C1 segment of cervical spinal cord (tissue), 14 donors: ENCODE results near the gene GRAMD1B.
A peak's percentile ranks its signal among the peaks of the same experiment; 100 is the strongest.

Experiments
- DNase-seq, 14 donors: peaks; one replicate each; lab custom pipeline; 2025; lab: John Stamatoyannopoulos, UW

The GRAMD1B gene

GRCh38 chr11:123474994-123475393 lies 44.9 kb downstream of the GRAMD1B start:
- peak in 1 of 14 donors; percentile 56 for DNase-seq

GRCh38 chr11:123475469-123475868 lies 45.4 kb downstream of the GRAMD1B start:
- peak in 1 of 14 donors; percentile 36 for DNase-seq

GRCh38 chr11:123477205-123477907 lies 47.3 kb downstream of the GRAMD1B start:
- no peak for DNase-seq

DNA sequence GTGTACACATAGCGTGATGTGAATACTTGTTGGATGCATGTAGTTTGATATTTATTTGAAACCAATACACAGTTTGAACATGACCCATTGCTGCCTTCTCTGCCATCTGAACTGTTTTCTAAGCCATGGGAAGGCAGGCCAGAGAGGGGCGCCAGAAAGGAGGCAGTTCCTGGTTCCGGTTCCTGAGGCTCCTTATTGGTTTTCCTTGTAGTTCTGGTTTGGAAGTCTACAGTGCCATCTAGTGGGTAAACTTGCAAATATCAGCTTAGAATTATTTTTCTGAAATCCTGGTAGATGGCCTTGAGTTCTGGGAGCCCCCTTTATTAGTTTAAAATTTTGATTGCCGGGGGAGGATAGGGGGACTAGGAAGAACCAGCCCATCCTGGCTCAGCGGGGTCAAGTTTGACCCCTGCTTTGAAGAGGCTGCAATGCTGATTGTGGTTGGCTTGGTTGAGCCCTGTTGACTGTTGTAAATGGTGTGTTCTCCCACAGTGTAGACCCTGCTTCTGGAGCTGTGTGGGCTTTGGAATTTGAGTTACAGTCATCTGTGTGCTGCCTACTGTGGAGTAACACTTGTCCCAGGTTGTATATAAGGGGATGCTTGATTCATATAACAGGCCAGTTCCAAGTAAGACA lies 48.4 kb downstream of the GRAMD1B start:
- peak in 11 of 14 donors; percentile 10 to 79 (median 23) for DNase-seq

- no peak for DNase-seq
Measured at GRCh38 chr11:123479048-123479837, 49.2 kb downstream of the GRAMD1B start.

DNA sequence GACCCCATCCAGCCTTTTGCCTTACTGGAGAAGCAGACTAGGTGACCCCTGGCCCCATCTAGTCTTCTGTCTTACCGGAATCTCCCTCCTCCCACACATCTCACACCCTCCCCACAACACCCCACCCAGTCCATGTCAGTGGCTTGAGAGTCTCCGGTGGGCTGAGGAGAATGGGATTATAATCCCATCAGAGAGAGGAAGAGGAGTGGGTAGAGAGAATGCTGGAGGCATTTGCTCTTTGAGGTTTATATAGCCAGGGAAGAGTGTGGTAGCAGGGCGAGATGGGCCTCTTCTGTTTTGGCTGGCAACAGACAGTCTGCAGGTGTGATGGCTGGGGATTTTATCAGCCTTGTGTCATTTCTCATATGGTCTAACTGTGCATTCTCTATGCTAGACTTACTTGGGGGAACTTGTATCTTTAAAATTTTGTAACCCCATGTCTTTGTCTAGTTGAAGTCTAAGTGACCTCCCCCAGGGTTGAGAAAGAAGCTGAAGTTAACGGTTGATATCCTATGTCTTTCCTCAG lies 50.3 kb downstream of the GRAMD1B start:
- DNase-seq = no peak

DNA sequence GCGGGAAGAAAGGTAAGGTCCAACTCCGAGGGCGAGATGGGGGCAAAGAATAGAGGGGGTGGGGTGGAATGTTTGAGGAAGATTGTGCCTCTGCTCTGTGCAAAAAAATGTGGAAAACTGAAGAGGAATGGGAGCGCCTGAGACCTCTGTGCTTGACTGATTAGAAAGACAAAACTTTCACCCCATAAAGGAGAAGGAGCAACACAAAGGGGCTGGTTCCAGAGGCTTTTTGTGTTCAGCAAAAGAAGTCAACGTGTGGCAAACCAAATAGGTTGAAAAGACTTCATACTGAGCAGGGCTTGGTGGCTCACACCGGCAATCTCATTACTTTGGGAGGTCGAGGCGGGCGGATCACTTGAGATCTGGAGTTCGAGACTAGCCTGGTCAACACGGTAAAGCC lies 50.8 kb downstream of the GRAMD1B start:
- DNase-seq = no peak

GRCh38 chr11:123481640-123482039 lies 51.6 kb downstream of the GRAMD1B start:
- DNase-seq = no peak

DNA sequence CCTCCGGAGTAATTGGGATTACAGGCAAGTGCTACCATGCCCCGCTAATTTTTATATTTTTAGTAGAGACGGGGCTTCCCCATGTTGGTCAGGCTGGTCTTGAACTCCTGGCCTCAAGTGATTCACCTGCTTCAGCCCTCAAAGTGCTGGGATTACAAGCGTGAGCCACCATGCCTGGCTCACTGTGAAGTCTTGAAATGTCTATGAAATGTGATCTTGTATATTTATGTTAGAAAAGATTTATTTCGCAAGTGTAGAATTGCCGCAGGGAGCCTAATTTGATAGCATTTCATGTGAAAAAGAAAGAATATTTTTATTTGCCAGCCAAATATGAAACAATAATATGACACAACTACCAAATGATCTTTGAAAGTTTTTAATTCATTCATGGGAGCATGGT lies 52.1 kb downstream of the GRAMD1B start:
- DNase-seq = no peak

GRCh38 chr11:123483058-123483457 lies 53.0 kb downstream of the GRAMD1B start:
- no peak for DNase-seq

GRCh38 chr11:123483466-123483865 lies 53.4 kb downstream of the GRAMD1B start:
- no peak for DNase-seq

GRCh38 chr11:123484448-123484847 lies 54.4 kb downstream of the GRAMD1B start:
- DNase-seq = no peak

- DNase-seq = no peak
Measured at GRCh38 chr11:123487157-123487744, 57.2 kb downstream of the GRAMD1B start.

DNA sequence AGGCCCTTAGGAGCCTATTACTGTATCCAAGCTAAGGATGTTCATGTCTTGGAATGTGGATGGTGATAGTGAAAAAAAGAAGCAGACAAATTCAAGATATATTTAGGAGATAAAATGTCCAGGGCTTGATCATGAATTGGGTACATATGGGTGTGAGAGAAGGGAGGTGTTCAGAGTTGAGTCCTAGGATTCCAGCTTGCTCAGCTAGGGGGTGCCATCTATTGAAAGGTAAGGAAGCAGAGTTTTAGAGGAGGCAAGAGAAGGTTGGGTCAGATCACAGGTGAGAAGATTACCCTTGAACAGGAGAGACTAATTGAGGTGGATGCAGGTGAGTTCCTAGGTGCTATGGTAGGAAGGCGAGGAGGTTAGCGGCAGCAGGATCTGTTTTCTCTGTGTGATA lies 60.5 kb downstream of the GRAMD1B start:
- no peak for DNase-seq

DNA sequence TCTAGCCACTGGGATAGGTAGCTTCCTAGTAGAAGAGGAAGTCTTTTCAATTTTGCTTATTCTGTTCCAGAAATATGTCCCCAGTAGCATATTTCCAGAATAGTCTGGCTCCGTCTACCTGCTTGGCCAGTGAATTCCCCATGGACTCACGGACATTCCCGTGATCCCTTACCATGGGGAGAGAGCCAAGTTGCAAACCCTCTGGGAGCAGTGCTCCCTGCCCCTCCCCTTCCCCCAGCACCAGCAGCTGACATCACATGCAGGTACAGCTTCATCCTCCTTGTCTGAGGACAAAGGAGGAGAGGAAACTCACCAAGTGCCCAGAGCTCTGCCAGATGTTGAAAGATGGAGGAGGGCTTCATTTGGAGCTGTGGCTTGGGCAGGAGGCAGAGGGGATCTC lies 61.2 kb downstream of the GRAMD1B start:
- no peak for DNase-seq

- no peak for DNase-seq
Measured at GRCh38 chr11:123493349-123494063, 63.4 kb downstream of the GRAMD1B start.

DNA sequence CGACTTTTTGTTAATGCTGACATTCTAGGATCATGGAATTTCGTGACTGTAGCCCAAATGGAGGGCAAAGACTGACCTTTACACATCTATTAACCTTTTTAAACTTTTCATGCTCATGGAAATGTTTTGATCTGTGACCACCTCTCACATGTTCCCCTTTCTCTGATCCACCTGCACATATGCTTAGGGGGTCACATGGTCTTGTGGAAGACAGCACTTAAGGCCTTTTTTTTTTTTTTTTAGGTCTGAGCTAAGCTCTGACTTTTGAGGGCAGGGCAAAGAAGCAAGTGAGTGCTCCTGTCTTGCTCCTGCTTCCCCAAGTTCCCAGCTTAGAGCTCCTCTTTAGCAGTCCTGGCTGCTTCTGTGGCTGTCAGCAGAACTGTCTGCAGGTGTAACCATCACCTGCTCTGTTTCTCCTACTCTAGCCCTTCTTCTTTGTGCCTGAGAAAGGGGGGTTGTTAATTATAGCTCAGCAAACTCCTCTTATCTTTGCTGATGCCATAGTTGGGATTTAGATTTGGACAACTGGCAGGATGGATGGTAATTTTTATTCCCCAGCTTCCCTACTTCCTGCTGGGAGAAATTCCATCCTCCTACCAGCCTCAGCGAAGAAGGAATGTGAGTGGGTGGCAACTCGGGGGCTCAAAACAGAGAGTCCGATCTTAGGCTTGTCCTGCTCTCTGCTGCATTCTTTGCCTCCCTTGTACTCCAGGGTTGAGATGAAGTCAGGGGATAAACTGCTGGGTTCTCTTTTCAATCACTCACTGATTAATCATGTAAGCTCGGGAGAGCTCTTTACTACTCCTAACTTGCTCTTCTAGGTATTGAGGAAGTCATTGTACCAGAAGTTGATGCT lies 64.4 kb downstream of the GRAMD1B start:
- DNase-seq = no peak

- DNase-seq = peak in 1 of 14 donors; percentile 69
Measured at GRCh38 chr11:123504401-123504800, 74.3 kb downstream of the GRAMD1B start.

GRCh38 chr11:123505546-123506299 lies 75.7 kb downstream of the GRAMD1B start:
- DNase-seq = peak in 4 of 14 donors; percentile 5 to 21 (median 8)
